GM12878 (cell line): ENCODE data around the gene HMGB1. TPM values are rescaled to one million over a fixed set of nuclear protein-coding genes. Genes with fewer than 3 reads are reported as not detected.

Experiments used
- ATF7 ChIP-seq: fragments of 450-650 bp; IDR thresholded peaks from 2 replicates; pipeline ENCODE4 v1.6.1; 2016; ENCODE audit warnings: low read depth, mild to moderate bottlenecking
- DPF2 ChIP-seq: fragments of 450-650 bp; IDR thresholded peaks from 2 replicates; pipeline ENCODE4 v1.6.1; 2017; ENCODE audit warnings: mild to moderate bottlenecking
- EED ChIP-seq: sonication (generic); IDR thresholded peaks from 2 replicates; pipeline ENCODE4 v1.6.1; 2016; ENCODE audit warnings: antibody characterized with exemption, low read depth
- EGR1 ChIP-seq, 2 experiments: IDR thresholded peaks; 1 replicate in 1 of 2; 2 replicates in 1 of 2; pipeline ENCODE4 v1.6.1; 2011 to 2012; ENCODE audit warnings: low read depth in 2 of 2, low read length in 2 of 2, borderline replicate concordance in 1 of 2, mild to moderate bottlenecking in 1 of 2, moderate library complexity in 1 of 2
- FOS ChIP-seq: IDR thresholded peaks from 3 replicates; pipeline ENCODE4 v1.6.1; 2011; ENCODE audit warnings: borderline replicate concordance; ENCODE audit not compliant: insufficient read length; ENCODE audit errors: extremely low read depth
- GABPA ChIP-seq: IDR thresholded peaks from 2 replicates; pipeline ENCODE4 v1.6.1; 2014; ENCODE audit warnings: antibody characterized with exemption, low read depth, mild to moderate bottlenecking, inconsistent platforms
- IKZF2 ChIP-seq, 2 experiments: fragments of 450-650 bp; IDR thresholded peaks; 2 replicates each; pipeline ENCODE4 v1.6.1; 2017; ENCODE audit warnings: mild to moderate bottlenecking in 2 of 2, moderate library complexity in 2 of 2
- MEF2B ChIP-seq: fragments of 450-650 bp; IDR thresholded peaks from 2 replicates; pipeline ENCODE4 v1.6.1; 2018; ENCODE audit warnings: mild to moderate bottlenecking, moderate library complexity; ENCODE audit not compliant: partially characterized antibody, poor library complexity, severe bottlenecking
- RB1 ChIP-seq: fragments of 450-650 bp; formaldehyde crosslinking; IDR thresholded peaks from 2 replicates; pipeline ENCODE4 v1.6.1; 2017; ENCODE audit warnings: mild to moderate bottlenecking, borderline replicate concordance
- SIN3A ChIP-seq: IDR thresholded peaks from 2 replicates; pipeline ENCODE4 v1.6.1; 2012; ENCODE audit warnings: low read depth, low read length, improper control_type of control experiment
- SUPT20H ChIP-seq: IDR thresholded peaks from 2 replicates; pipeline ENCODE4 v1.6.1; 2011; ENCODE audit warnings: low read depth, mild to moderate bottlenecking, low read length, moderate library complexity, borderline replicate concordance; ENCODE audit not compliant: control insufficient read depth
- TCF12 ChIP-seq: IDR thresholded peaks from 2 replicates; pipeline ENCODE4 v1.6.1; 2011; ENCODE audit warnings: low read depth, mild to moderate bottlenecking, low read length
- YBX1 ChIP-seq: fragments of 450-650 bp; IDR thresholded peaks from 2 replicates; pipeline ENCODE4 v1.6.1; 2016; ENCODE audit warnings: antibody characterized with exemption
- ZBED1 ChIP-seq: IDR thresholded peaks from 2 replicates; pipeline ENCODE4 v1.6.1; 2016; ENCODE audit warnings: borderline replicate concordance
- polyA plus RNA-seq, 11 experiments: library from polyadenylated mRNA; depleted of rRNA in 4 of 11; unstranded in 6 of 11; stranded (reverse) in 5 of 11; fragments of >200 nt; fragmentation: Nextera tagmentation in 4 of 11; fragmentation: Illumina TruSeq in 1 of 11; extraction: Ambion mirVana in 4 of 11; extraction: Trizol in 1 of 11; gene quantifications; 1 replicate in 1 of 11; 2 replicates in 10 of 11; pipeline versions ENCODE4 v1.2.1 to v1.2.3, GENCODE V29; 2011 to 2016; ENCODE audit warnings: inconsistent platforms in 2 of 11, missing spikeins in 2 of 11, low read depth in 1 of 11
- total RNA-seq, 4 experiments: library from RNA; depleted of rRNA in 3 of 4; stranded (reverse); fragments of >200 nt in 3 of 4; fragmentation: Illumina TruSeq in 1 of 4; extraction: Trizol in 1 of 4; gene quantifications; 2 replicates each; pipeline versions ENCODE4 v1.2.1 to v1.2.3, GENCODE V29; 2013 to 2021
- TF ChIP-seq, protein P1 (sequence below): IDR thresholded peaks from 2 replicates; pipeline ENCODE4 v1.6.1; 2011; ENCODE audit warnings: low read depth, mild to moderate bottlenecking, low read length, moderate library complexity, borderline replicate concordance; ENCODE audit errors: extremely low read depth
- TF ChIP-seq, protein P2 (sequence below): IDR thresholded peaks from 2 replicates; pipeline ENCODE4 v1.6.1; 2012; ENCODE audit warnings: low read depth, low read length, improper control_type of control experiment
- TF ChIP-seq, protein P3 (sequence below): fragments of 450-650 bp; IDR thresholded peaks from 2 replicates; pipeline ENCODE4 v1.6.1; 2017; ENCODE audit warnings: mild to moderate bottlenecking, moderate library complexity
- TF ChIP-seq, protein P4 (sequence below): fragments of 450-650 bp; IDR thresholded peaks from 2 replicates; pipeline ENCODE4 v1.6.1; 2017; ENCODE audit warnings: mild to moderate bottlenecking, moderate library complexity

Gene HMGB1
- total and polyA plus RNA-seq, 10 of the 15 experiments (the other 5 are each of a cell fraction or from before 2014, with no cell fraction given), result 365 to 2,529 (median 1,396) TPM

DNA sequence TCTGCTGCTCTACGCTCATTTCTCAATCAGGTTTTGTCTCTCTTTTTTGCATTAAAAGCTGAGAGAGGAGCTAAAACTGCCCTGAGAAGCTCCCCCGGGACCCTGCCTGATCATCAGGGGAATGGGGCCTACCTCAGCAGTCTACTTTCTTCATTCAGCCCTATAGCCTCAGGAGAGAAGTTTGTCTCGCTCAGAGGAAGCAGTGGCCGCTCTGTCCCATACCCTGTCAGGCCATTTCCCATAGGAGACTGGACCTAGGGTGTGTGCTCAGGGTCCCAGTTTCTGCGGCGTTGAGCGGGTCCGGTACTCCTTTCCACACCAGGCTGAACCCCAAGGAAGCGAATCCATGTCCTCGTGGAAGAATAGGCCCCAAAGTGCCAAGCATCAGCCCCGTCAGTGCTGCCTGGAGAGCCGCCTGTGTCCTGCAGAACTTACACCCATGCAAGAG is 21.8 kb downstream of the HMGB1 start (continued):
- TF ChIP-seq ATF7, result no peak; the same call in 1 of the 2 replicates
- no peak for TF ChIP-seq ZBED1
- TF ChIP-seq, protein P1, sequence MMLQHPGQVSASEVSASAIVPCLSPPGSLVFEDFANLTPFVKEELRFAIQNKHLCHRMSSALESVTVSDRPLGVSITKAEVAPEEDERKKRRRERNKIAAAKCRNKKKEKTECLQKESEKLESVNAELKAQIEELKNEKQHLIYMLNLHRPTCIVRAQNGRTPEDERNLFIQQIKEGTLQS, result no peak
- TF ChIP-seq DPF2, result 0 out of 2 replicates have a peak, but pooled peaks have one; percentile 20
- TF ChIP-seq, protein P2, sequence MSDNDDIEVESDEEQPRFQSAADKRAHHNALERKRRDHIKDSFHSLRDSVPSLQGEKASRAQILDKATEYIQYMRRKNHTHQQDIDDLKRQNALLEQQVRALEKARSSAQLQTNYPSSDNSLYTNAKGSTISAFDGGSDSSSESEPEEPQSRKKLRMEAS, result no peak
- TF ChIP-seq, protein P3, sequence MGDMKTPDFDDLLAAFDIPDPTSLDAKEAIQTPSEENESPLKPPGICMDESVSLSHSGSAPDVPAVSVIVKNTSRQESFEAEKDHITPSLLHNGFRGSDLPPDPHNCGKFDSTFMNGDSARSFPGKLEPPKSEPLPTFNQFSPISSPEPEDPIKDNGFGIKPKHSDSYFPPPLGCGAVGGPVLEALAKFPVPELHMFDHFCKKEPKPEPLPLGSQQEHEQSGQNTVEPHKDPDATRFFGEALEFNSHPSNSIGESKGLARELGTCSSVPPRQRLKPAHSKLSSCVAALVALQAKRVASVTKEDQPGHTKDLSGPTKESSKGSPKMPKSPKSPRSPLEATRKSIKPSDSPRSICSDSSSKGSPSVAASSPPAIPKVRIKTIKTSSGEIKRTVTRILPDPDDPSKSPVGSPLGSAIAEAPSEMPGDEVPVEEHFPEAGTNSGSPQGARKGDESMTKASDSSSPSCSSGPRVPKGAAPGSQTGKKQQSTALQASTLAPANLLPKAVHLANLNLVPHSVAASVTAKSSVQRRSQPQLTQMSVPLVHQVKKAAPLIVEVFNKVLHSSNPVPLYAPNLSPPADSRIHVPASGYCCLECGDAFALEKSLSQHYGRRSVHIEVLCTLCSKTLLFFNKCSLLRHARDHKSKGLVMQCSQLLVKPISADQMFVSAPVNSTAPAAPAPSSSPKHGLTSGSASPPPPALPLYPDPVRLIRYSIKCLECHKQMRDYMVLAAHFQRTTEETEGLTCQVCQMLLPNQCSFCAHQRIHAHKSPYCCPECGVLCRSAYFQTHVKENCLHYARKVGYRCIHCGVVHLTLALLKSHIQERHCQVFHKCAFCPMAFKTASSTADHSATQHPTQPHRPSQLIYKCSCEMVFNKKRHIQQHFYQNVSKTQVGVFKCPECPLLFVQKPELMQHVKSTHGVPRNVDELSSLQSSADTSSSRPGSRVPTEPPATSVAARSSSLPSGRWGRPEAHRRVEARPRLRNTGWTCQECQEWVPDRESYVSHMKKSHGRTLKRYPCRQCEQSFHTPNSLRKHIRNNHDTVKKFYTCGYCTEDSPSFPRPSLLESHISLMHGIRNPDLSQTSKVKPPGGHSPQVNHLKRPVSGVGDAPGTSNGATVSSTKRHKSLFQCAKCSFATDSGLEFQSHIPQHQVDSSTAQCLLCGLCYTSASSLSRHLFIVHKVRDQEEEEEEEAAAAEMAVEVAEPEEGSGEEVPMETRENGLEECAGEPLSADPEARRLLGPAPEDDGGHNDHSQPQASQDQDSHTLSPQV, result no peak
- TF ChIP-seq RB1, result peak; percentile 79; the same call in 1 of the 2 replicates
- TF ChIP-seq SIN3A, result no peak
- TF ChIP-seq, protein P4, sequence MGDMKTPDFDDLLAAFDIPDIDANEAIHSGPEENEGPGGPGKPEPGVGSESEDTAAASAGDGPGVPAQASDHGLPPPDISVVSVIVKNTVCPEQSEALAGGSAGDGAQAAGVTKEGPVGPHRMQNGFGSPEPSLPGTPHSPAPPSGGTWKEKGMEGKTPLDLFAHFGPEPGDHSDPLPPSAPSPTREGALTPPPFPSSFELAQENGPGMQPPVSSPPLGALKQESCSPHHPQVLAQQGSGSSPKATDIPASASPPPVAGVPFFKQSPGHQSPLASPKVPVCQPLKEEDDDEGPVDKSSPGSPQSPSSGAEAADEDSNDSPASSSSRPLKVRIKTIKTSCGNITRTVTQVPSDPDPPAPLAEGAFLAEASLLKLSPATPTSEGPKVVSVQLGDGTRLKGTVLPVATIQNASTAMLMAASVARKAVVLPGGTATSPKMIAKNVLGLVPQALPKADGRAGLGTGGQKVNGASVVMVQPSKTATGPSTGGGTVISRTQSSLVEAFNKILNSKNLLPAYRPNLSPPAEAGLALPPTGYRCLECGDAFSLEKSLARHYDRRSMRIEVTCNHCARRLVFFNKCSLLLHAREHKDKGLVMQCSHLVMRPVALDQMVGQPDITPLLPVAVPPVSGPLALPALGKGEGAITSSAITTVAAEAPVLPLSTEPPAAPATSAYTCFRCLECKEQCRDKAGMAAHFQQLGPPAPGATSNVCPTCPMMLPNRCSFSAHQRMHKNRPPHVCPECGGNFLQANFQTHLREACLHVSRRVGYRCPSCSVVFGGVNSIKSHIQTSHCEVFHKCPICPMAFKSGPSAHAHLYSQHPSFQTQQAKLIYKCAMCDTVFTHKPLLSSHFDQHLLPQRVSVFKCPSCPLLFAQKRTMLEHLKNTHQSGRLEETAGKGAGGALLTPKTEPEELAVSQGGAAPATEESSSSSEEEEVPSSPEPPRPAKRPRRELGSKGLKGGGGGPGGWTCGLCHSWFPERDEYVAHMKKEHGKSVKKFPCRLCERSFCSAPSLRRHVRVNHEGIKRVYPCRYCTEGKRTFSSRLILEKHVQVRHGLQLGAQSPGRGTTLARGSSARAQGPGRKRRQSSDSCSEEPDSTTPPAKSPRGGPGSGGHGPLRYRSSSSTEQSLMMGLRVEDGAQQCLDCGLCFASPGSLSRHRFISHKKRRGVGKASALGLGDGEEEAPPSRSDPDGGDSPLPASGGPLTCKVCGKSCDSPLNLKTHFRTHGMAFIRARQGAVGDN, result peak; percentile 64
- TF ChIP-seq IKZF2 (IDR thresholded peaks at IDR 0.05), result 0 out of 4 replicates have a peak, but pooled peaks of 1 of the 2 experiments have one; percentile 29
- no peak for TF ChIP-seq EGR1 (IDR thresholded peaks at IDR 0.05; ENCODE audit: borderline replicate concordance in 1 of 2, low read depth in 2 of 2, low read length in 2 of 2)
- TF ChIP-seq FOS, result no peak
- peak; percentile 99 for TF ChIP-seq MEF2B
- TF ChIP-seq YBX1, result peak; percentile 72; the same call in 1 of the 2 replicates
- peak; percentile 62; the same call in 1 of the 2 replicates for TF ChIP-seq TCF12
- peak; percentile 35; the same call in 1 of the 2 replicates for TF ChIP-seq EED
- TF ChIP-seq GABPA, result no peak
- no peak for TF ChIP-seq SUPT20H
